HG02571 (cell line): ENCODE measurements around the gene GRAMD1A.

Source experiments
- ATAC-seq: cut with Tn5 transposase; IDR thresholded peaks from one replicate; pipeline ENCODE4 v1.9.1; 2021; ENCODE audit warnings: mild to moderate bottlenecking, moderate library complexity; ENCODE audit not compliant: unreplicated experiment

GRAMD1A gene

GRCh38 chr19:35069696-35070095, 69.6 kb downstream of the GRAMD1A start:
- ATAC-seq: no peak

GRCh38 chr19:35070471-35070870, 70.3 kb downstream of the GRAMD1A start:
- no peak for ATAC-seq

GRCh38 chr19:35073516-35073915, 73.4 kb downstream of the GRAMD1A start:
- ATAC-seq: no peak

GRCh38 chr19:35073941-35074340, 73.8 kb downstream of the GRAMD1A start:
- no peak for ATAC-seq

GRCh38 chr19:35074426-35075201, 74.5 kb downstream of the GRAMD1A start:
- ATAC-seq: no peak

GRCh38 chr19:35075202-35076025, 75.3 kb downstream of the GRAMD1A start:
- ATAC-seq: no peak

- no peak for ATAC-seq
Observed at GRCh38 chr19:35076026-35076370, 75.9 kb downstream of the GRAMD1A start.
